ENCODE results near the gene DOCK3.
"Not testable (repeated sequence)": the region's sequence is repeated elsewhere in the genome, so short reads cannot be mapped to it uniquely, and the experiment has no call there.

The DOCK3 gene

DNA sequence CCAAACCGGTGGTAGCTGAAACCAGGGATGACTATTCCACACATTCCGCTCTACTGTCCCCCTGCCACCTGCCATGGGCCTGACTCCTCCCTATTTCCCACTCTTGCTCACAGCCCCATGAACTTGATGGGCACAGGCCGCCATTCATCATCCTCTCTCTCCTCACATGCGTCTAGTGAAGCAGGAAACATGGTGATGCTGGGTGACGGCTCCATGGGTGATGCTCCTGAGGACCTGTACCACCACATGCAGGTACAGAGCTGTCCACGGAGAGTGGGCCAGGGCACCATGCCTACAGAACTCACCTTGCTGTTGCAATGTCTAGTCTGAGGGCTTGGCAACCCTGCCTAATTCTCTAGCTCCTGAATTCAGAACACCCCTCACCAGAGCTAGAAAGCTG lies 687.0 kb downstream of the DOCK3 start:
- no peak overlapping the region for H3K4me3 ChIP-seq (ENCODE audit: control insufficient read depth, low read depth, low read length)
- TF ChIP-seq, protein P1, sequence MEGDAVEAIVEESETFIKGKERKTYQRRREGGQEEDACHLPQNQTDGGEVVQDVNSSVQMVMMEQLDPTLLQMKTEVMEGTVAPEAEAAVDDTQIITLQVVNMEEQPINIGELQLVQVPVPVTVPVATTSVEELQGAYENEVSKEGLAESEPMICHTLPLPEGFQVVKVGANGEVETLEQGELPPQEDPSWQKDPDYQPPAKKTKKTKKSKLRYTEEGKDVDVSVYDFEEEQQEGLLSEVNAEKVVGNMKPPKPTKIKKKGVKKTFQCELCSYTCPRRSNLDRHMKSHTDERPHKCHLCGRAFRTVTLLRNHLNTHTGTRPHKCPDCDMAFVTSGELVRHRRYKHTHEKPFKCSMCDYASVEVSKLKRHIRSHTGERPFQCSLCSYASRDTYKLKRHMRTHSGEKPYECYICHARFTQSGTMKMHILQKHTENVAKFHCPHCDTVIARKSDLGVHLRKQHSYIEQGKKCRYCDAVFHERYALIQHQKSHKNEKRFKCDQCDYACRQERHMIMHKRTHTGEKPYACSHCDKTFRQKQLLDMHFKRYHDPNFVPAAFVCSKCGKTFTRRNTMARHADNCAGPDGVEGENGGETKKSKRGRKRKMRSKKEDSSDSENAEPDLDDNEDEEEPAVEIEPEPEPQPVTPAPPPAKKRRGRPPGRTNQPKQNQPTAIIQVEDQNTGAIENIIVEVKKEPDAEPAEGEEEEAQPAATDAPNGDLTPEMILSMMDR (IDR thresholded peaks at IDR 0.05; ENCODE audit: control insufficient read depth, insufficient read depth, low read depth, low read length, missing control alignments) = no peak
- no peak for DNase-seq (ENCODE audit: low read depth)

DNA sequence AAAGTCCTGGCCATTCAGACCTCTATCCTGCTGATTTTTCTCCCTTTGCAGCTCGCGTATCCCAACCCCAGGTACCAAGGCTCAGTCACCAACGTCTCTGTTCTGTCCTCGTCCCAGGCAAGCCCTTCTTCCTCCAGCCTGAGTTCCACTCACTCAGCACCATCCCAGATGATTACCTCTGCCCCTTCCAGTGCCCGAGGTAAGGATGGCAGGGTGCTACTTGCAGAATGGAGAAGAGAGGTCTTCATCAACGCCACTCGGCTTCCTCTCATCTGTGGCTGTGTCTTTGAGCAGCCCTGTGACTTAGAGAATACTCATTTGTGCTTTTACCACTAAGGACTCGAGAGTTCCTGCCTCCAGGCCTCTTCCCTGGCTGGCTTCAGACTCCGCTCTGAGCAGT lies 687.7 kb downstream of the DOCK3 start:
- no peak for DNase-seq (ENCODE audit: low read depth)
- TF ChIP-seq, protein P1 (IDR thresholded peaks at IDR 0.05; ENCODE audit: control insufficient read depth, insufficient read depth, low read depth, low read length, missing control alignments) = no peak
- no peak overlapping the region for H3K4me3 ChIP-seq (ENCODE audit: control insufficient read depth, low read depth, low read length)

DNA sequence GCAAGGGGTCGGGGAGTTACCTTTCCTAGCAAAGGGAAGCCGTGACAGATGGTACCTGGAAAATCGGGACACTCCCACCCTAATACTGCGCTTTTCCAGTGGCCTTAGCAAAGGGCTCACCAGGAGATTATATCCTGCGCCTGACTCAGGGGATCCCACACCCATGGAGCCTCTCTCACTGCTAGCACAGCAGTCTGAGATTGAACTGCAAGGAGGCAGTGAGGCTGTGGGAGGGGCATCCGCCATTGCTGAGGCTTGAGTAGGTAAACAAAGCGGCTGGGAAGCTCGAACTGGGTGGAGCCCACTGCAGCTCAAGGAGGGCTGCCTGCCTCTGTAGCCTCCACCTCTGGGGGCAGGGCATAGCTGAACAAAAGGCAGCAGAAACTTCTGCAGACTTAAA lies 693.5 kb downstream of the DOCK3 start:
- H3K4me3 ChIP-seq (ENCODE audit: control insufficient read depth, low read depth, low read length); DNase-seq (ENCODE audit: low read depth): not testable (repeated sequence)

DNA sequence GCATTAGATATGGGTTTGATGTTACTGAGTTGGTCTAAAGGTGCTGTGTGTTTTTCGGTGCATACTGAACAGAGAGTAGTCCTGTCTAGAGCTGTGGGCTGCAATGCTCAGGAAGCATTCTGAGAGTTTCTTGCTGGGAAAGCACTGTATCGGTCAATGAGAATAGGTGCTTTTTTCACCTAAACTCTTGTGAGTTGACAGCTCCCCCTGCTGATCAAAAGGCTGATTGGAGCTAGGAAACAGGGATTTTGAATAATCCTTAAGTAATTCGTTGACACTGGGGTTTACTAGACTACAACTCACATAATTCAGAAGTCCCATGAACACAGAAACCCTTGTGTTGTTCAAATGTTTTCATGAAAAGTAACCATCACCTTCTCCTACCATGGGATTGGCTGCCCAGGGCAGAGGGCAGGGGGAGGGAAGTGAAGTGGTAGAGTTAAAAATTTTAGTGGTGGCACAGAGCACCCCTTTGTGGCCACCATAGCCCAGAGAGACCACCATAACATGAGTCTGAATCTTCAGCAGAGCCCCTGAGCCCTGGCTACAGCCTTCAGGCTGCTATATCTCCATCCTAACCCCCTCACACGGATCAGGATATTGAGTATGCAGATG lies 697.3 kb downstream of the DOCK3 start:
- peak; percentile 49 for DNase-seq (ENCODE audit: low read depth)
- TF ChIP-seq, protein P1 (IDR thresholded peaks at IDR 0.05; ENCODE audit: control insufficient read depth, insufficient read depth, low read depth, low read length, missing control alignments) = peak; percentile 77

DNA sequence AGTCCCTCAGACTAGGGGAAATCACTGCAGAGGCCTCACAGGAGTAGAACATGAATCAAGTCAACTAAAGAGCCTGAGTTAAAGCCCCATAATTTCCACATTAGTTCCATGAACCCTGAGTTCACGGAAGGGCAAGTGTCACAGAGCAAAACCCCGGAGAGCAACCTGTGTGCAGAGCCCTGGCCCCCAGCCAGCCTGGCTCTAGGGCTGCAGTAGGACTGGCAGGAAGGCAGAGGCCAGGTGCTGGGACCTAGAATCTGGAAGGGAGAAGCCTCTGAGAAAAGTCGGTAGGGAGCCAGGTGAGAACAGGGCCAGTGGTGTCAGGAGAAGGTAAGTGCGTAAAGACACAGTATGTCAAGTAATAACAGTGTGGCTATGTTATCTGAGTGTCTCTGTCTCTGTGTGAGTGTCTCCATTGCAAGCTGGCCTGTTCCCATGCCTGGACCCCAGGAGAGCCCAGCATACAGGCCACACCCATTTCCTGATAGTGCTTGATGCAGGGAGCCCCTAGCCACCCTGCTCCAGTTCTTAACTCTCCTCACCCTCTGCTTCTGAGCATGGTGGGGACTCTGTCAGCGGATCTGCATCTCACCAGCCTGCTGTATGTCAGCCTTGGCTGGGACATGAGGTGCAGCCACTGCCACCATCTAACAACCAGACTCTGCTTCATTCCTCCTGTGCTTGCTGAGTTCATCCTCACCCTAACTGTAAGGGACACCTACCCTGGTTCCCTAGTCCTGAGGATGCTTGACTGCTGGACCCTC lies 699.1 kb downstream of the DOCK3 start:
- H3K4me3 ChIP-seq (ENCODE audit: control insufficient read depth, low read depth, low read length) = no peak overlapping the region
- TF ChIP-seq, protein P1 (IDR thresholded peaks at IDR 0.05; ENCODE audit: control insufficient read depth, insufficient read depth, low read depth, low read length, missing control alignments) = no peak
- DNase-seq (ENCODE audit: low read depth) = no peak

More for the DNA sequence above, 697.3 kb downstream of the DOCK3 start:
- no peak overlapping the region for H3K4me3 ChIP-seq (ENCODE audit: control insufficient read depth, low read depth, low read length)

DNA sequence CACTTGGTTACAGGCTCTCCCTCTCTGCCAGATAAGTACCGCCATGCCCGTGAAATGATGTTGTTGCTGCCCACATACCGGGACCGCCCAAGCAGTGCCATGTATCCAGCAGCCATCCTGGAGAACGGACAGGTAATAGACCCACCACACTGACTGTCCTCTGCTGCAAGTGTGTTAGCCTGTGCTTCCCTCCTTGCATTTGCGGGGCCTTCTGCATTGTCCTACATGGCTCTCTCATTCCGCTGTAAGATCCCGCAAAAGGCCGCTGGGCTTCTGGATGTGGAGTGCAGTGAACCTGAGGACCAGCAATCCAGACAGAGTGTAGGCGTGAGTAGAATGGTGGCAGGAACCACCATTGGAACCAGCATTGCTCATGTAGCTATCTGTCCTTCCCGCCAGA lies 699.7 kb downstream of the DOCK3 start:
- no peak for DNase-seq (ENCODE audit: low read depth)
- TF ChIP-seq, protein P1 (IDR thresholded peaks at IDR 0.05; ENCODE audit: control insufficient read depth, insufficient read depth, low read depth, low read length, missing control alignments) = no peak
- H3K4me3 ChIP-seq (ENCODE audit: control insufficient read depth, low read depth, low read length) = no peak overlapping the region

DNA sequence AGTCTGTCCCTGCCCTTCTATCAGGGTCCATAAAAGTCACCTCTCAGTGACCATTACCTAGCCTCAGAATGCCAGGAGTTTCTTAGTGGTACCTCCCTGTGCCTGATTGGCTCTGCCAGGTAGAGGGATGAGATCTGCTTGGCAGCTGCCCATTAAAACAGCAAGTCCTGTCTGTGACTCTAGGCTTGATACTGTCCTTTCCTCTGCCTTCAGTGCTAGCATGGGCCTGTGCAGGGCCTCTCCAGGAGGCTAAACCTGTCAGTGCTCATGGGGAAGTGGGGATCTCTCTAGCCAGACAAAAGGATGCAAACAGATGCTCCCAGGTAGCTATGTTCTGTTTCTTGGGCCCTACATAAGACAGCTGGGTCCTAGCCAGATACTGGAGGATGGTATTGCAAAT lies 700.4 kb downstream of the DOCK3 start:
- no peak overlapping the region for H3K4me3 ChIP-seq (ENCODE audit: control insufficient read depth, low read depth, low read length)
- no peak for DNase-seq (ENCODE audit: low read depth)
- TF ChIP-seq, protein P1 (IDR thresholded peaks at IDR 0.05; ENCODE audit: control insufficient read depth, insufficient read depth, low read depth, low read length, missing control alignments) = no peak

All from AG09309 (cell line).